Measurements from ENCODE around the gene ANKRD2.
"Not testable (repeated sequence)": the region's sequence is repeated elsewhere in the genome, so short reads cannot be mapped to it uniquely, and the experiment has no call there.

The ANKRD2 gene, protein sequence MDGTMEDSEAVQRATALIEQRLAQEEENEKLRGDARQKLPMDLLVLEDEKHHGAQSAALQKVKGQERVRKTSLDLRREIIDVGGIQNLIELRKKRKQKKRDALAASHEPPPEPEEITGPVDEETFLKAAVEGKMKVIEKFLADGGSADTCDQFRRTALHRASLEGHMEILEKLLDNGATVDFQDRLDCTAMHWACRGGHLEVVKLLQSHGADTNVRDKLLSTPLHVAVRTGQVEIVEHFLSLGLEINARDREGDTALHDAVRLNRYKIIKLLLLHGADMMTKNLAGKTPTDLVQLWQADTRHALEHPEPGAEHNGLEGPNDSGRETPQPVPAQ

DNA sequence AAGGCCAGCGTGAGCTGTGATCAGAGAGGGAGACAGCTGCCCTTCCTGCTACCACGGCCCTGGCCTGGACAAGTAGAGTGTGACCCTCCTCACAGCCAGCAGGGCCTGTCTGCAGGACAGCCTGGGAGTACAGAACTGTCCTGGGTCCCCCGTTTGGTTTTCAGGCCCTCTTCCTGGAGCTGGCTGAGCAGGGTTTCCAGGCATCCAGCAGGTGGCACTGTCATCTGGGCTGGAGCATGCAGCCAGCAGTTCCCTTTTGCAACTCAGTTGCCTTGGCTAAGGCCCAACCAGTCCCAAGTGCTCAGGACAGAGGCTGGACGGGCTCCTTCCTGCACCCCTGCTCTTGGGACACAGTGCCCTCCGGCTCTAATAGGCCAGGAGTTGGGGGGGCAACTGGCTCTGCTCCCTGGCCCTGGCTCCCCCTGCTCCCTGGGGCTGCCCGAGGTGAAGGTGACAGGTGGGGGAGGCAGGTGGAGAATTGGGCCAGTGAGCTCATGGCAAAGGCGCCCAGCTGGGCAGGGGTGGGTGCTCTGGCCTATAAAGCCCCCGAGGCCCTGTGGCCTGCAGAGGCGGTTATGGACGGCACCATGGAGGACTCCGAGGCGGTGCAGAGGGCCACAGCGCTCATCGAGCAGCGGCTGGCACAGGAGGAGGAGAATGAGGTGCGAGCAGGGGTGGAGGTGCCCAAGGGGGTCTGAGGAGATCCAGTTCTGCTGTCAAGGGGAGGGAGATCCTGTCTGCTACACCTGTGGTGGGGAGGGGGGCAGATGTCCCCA, at the start of gene ANKRD2:
TSS of gene ANKRD2 (plus strand) at position 566 of the 776 bp plus-strand sequence. CDS start at position 576, 10 bp downstream.
- Histone ChIP-seq H3K27me3 (ENCODE audit: insufficient read depth, low read length) (no peaks in the 10 kb centered on the region), H3K4me3 (ENCODE audit: low read depth, low read length) (no peak within 1 kb of the TSS), H3K79me2 (ENCODE audit: control insufficient read depth, insufficient read depth, low read length, unreplicated experiment) (no peaks in the 10 kb centered on the region), H3K4me1 (ENCODE audit: control insufficient read depth, insufficient read depth, low read length, unreplicated experiment) (peaks cover 28% of the 10 kb centered on the region), H3K27ac (ENCODE audit: low read depth, low read length) (no peak within 1 kb of the TSS), H2AFZ (ENCODE audit: low read length, unreplicated experiment) (no peak within 1 kb of the TSS), H3K36me3 (ENCODE audit: insufficient read depth, low read length) (no peaks in the 10 kb centered on the region)

DNA sequence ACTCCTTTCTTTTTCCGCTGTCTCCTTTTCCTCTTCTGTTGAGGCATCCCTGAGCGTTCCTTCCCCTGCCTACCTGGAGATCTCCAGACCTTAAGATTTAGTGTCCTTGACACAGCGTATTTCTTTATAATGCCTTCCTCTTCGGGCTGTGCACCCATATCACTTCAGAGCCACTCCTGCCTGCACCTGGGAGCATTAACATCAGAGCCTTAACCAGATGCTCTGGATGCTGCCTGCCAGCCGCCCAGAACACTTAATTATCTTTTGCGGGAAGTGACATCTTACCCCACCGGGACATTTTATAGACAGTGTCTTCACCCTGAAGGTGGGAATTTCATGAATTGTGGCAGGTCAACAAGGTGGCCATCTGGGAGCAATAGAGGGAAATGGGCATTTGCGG, 49.6 kb upstream of the ANKRD2 start:
- Histone ChIP-seq H3K4me3 (ENCODE audit: low read depth, low read length) (no peak overlapping the region), H3K27me3 (ENCODE audit: insufficient read depth, low read length) (no peaks in the 10 kb centered on the region), H3K79me2 (ENCODE audit: control insufficient read depth, insufficient read depth, low read length, unreplicated experiment) (peaks cover 30% of the 10 kb centered on the region), H2AFZ (ENCODE audit: low read length, unreplicated experiment) (no peak overlapping the region), H3K36me3 (ENCODE audit: insufficient read depth, low read length) (no peaks in the 10 kb centered on the region), H3K4me1 (ENCODE audit: control insufficient read depth, insufficient read depth, low read length, unreplicated experiment) (peaks cover 19% of the 10 kb centered on the region), H3K27ac (ENCODE audit: low read depth, low read length) (no peak overlapping the region)

DNA sequence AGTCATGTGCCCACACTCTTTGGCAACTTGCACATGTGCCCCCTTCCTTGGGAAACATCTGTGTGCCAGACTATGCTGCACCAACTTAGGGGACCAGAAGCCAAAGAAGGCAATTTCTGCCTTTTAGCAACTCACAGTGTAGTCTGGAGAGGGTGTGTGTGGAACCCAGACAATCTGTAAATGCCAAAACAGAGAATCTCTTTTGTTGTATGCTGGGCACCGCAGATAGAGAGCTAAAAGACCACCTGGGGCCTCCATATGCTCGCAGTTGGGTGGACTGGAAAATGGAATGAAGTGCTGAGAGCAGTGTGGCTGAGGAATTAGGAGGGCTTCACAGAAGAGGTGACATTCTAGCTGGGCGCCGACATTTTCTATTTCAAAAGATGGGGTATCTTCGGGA, 47.5 kb upstream of the ANKRD2 start:
- H3K36me3 ChIP-seq (ENCODE audit: insufficient read depth, low read length) = no peaks in the 10 kb centered on the region
- H3K4me1 ChIP-seq (ENCODE audit: control insufficient read depth, insufficient read depth, low read length, unreplicated experiment) = no peaks in the 10 kb centered on the region
- H3K27me3 ChIP-seq (ENCODE audit: insufficient read depth, low read length) = no peaks in the 10 kb centered on the region
- H2AFZ ChIP-seq (ENCODE audit: low read length, unreplicated experiment) = no peak overlapping the region
- no peak overlapping the region for H3K4me3 ChIP-seq (ENCODE audit: low read depth, low read length)
- peaks cover 24% of the 10 kb centered on the region for H3K79me2 ChIP-seq (ENCODE audit: control insufficient read depth, insufficient read depth, low read length, unreplicated experiment)
- H3K27ac ChIP-seq (ENCODE audit: low read depth, low read length) = no peak overlapping the region

DNA sequence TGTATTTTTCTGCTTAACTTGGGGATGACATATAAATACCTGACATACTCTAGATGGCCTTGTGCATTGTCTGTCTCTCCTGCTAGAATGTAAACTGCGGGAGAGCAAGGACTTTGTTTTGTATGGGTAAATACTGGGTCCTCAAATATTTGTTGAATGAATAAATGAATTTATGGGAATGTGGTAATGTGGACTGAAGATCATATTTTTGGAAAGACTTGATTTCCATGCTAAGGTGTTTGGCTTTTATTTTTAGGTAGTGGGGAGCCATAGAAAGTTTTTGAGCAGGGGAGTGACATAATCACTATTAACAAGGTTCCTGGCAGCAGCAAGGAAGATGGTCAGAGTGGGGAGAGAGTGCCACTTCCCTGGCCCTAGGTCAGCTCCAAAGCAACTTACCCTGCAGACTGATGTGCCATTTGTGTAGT, 46.9 kb upstream of the ANKRD2 start:
- Histone ChIP-seq H3K27me3 (ENCODE audit: insufficient read depth, low read length) (no peaks in the 10 kb centered on the region), H3K36me3 (ENCODE audit: insufficient read depth, low read length) (no peaks in the 10 kb centered on the region), H3K4me3 (ENCODE audit: low read depth, low read length) (no peak overlapping the region), H3K27ac (ENCODE audit: low read depth, low read length) (no peak overlapping the region), H3K4me1 (ENCODE audit: control insufficient read depth, insufficient read depth, low read length, unreplicated experiment) (no peaks in the 10 kb centered on the region), H3K79me2 (ENCODE audit: control insufficient read depth, insufficient read depth, low read length, unreplicated experiment) (peaks cover 19% of the 10 kb centered on the region), H2AFZ (ENCODE audit: low read length, unreplicated experiment) (no peak overlapping the region)

DNA sequence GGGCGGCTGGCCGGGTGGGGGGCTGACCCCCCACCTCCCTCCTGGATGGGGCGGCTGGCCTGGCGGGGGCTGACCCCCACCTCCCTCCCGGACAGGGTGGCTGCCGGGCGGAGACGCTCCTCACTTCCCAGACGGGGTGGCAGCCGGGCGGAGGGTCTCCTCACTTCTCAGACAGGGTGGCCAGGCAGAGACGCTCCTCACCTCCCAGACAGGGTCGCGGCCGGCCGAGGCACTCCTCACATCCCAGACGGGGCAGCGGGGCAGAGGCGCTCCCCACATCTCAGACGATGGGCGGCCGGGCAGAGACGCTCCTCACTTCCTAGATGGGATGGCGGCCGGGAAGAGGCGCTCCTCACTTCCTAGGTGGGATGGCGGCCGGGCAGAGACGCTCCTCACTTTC, 43.7 kb upstream of the ANKRD2 start:
- not testable (repeated sequence) for H3K36me3 ChIP-seq (ENCODE audit: insufficient read depth, low read length); H3K27me3 ChIP-seq (ENCODE audit: insufficient read depth, low read length); H3K27ac ChIP-seq (ENCODE audit: low read depth, low read length); H2AFZ ChIP-seq (ENCODE audit: low read length, unreplicated experiment); H3K4me3 ChIP-seq (ENCODE audit: low read depth, low read length)
- Histone ChIP-seq H3K4me1 (ENCODE audit: control insufficient read depth, insufficient read depth, low read length, unreplicated experiment) (peaks cover 23% of the 10 kb centered on the region), H3K79me2 (ENCODE audit: control insufficient read depth, insufficient read depth, low read length, unreplicated experiment) (peaks cover 10% of the 10 kb centered on the region)

DNA sequence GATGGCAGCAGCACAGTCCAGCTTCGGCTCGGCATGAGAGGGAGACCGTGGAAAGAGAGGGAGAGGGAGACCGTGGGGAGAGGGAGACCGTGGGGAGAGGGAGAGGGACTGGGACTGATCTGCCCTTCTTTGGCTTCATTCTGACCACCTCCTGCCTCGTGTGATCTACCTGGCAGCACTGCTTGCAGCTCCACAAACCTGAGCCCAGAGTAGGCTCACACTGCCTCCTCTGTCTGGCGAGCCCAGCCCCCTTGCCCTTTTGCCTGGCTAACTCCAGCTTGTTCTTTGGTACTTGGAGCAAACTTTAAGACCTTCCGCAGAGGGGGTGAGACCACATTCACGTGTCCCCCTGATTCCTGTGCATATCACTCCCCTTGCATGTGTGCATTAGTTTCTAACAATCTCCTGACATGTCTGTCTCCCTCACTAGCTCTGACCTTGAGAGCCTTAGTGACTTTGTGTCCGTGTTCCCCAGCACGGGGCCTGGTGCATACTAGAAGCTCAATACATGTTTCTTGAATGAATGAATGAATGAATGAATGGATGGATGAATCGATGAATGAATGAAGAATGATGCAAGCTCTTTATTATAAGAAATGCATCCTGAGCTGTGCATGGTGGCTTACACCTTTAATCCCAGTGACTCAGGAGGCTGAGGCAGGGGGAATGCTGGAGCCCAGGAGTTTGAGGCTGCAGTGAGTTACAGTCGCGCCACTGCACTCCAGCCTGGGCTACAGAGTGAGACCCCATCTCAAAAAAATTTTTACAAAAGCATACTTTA, 42.7 kb upstream of the ANKRD2 start:
- no peaks in the 10 kb centered on the region for H3K27me3 ChIP-seq (ENCODE audit: insufficient read depth, low read length)
- H2AFZ ChIP-seq (ENCODE audit: low read length, unreplicated experiment) = no peak overlapping the region
- peaks cover 12% of the 10 kb centered on the region for H3K79me2 ChIP-seq (ENCODE audit: control insufficient read depth, insufficient read depth, low read length, unreplicated experiment)
- H3K4me1 ChIP-seq (ENCODE audit: control insufficient read depth, insufficient read depth, low read length, unreplicated experiment) = peaks cover 28% of the 10 kb centered on the region
- no peak overlapping the region for H3K27ac ChIP-seq (ENCODE audit: low read depth, low read length)
- no peaks in the 10 kb centered on the region for H3K36me3 ChIP-seq (ENCODE audit: insufficient read depth, low read length)
- no peak overlapping the region for H3K4me3 ChIP-seq (ENCODE audit: low read depth, low read length)

DNA sequence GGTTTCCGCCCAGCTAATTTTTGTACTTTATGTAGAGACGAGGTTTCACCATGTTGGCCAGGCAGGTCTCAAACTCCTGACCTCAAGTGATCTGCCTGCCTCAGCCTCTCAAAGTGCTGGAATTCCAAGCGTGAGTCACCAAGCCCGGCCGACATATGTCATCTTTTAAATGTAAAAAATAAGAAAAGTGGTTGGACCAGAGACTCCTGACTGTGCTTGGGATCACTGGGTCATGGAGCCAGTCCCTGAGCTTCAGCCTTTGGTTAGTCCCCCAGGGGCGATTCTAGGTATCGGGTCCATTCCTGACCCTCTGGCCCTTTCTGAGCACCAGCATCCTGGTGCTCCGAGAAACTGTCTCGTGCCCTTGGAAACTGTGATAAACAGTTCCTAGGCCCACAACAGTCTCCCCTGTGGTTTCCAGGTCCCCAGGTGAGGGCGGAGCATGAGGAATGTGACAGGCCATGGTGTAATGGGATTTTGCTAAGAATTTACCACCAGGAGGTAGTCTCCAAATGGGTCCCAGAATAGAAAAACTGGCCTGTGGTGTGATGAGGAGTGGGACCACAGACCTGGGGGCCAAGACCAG, 41.1 kb upstream of the ANKRD2 start:
- Histone ChIP-seq H3K27me3 (ENCODE audit: insufficient read depth, low read length) (no peaks in the 10 kb centered on the region), H3K36me3 (ENCODE audit: insufficient read depth, low read length) (no peaks in the 10 kb centered on the region), H3K4me1 (ENCODE audit: control insufficient read depth, insufficient read depth, low read length, unreplicated experiment) (peaks cover 28% of the 10 kb centered on the region), H3K27ac (ENCODE audit: low read depth, low read length) (peak overlapping the region; percentile 31; the same call in 1 of the 2 replicates), H3K79me2 (ENCODE audit: control insufficient read depth, insufficient read depth, low read length, unreplicated experiment) (peaks cover 15% of the 10 kb centered on the region), H3K4me3 (ENCODE audit: low read depth, low read length) (no peak overlapping the region), H2AFZ (ENCODE audit: low read length, unreplicated experiment) (no peak overlapping the region)

DNA sequence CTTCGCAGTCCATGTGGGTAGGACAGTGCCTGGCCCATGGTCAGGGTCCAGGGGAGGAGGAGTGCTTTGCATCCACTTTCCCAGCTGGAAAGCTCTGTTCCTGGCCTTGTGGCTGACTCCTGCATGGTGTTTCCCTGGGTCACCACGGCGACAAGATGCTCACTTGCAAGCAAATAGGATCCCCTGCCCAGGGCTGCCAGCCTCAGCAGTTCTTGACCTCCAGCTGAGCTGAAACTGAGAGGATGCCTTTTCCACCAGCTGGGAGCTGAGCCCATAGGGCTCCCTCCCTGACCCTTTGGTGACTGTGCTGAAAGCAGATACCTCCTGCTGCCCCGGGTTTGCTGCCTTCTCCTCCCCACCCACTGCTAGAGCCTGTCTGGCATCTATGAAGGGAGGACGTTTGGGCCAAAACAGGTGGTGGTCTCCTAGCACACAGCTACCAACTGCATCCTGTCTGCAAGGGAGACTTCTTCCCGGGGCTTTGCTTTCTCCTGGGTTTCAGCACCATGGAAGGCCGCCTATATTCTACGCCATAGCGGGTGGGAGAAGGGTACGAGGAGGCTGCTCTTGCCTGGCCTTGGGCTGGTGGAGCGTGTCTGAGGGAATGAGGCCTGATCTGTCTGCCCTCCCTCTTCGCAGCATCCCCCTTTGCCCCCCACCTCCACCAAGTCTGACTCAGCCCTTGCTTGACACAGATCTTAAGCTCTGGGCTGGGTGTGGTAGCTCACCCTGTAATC, 39.5 kb upstream of the ANKRD2 start:
- Histone ChIP-seq H3K27me3 (ENCODE audit: insufficient read depth, low read length) (no peaks in the 10 kb centered on the region), H3K27ac (ENCODE audit: low read depth, low read length) (peak overlapping the region; percentile 58), H2AFZ (ENCODE audit: low read length, unreplicated experiment) (no peak overlapping the region), H3K4me3 (ENCODE audit: low read depth, low read length) (no peak overlapping the region), H3K36me3 (ENCODE audit: insufficient read depth, low read length) (no peaks in the 10 kb centered on the region), H3K79me2 (ENCODE audit: control insufficient read depth, insufficient read depth, low read length, unreplicated experiment) (peaks cover 15% of the 10 kb centered on the region), H3K4me1 (ENCODE audit: control insufficient read depth, insufficient read depth, low read length, unreplicated experiment) (peaks cover 28% of the 10 kb centered on the region)

DNA sequence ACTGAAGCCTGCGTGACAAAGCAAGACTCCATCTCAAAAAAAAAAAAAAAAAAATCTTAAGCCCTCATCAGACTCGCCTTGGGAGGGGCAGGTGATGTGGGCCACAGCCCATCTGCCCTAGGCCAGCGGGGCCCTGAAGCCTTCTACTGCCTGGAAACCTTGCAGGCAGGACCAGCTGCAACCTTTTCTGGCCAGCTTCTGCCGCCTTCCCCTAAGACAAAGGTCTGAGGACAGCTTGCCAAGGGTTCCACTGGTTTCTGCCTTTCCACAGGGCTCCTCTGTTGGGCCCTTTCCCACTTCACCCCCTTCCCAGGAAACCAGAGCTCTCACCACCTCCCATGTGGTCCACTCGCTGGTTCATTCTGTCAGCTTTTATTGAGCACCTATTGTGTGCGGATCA, 38.7 kb upstream of the ANKRD2 start:
- no peak overlapping the region for H2AFZ ChIP-seq (ENCODE audit: low read length, unreplicated experiment)
- H3K4me3 ChIP-seq (ENCODE audit: low read depth, low read length) = no peak overlapping the region
- no peaks in the 10 kb centered on the region for H3K27me3 ChIP-seq (ENCODE audit: insufficient read depth, low read length)
- peaks cover 15% of the 10 kb centered on the region for H3K79me2 ChIP-seq (ENCODE audit: control insufficient read depth, insufficient read depth, low read length, unreplicated experiment)
- no peak overlapping the region for H3K27ac ChIP-seq (ENCODE audit: low read depth, low read length)
- peaks cover 34% of the 10 kb centered on the region for H3K4me1 ChIP-seq (ENCODE audit: control insufficient read depth, insufficient read depth, low read length, unreplicated experiment)
- H3K36me3 ChIP-seq (ENCODE audit: insufficient read depth, low read length) = no peaks in the 10 kb centered on the region
